Smooth muscle cell (in vitro differentiated cells): ENCODE measurements around the gene PIH1D1. TPM values are rescaled to one million over a fixed set of nuclear protein-coding genes. Genes with fewer than 3 reads are reported as not detected.
A peak's percentile ranks its signal among the peaks of the same experiment; 100 is the strongest.

Source experiments
- DNase-seq: peaks from one replicate; lab custom pipeline; 2025; ENCODE audit not compliant: unreplicated experiment; lab: John Stamatoyannopoulos, UW
- H2AFZ ChIP-seq: fragments of 200-600 bp; sonication (generic); 2 replicates; pipeline ENCODE4 v1.6.0; 2016; ENCODE audit warnings: antibody characterized with exemption, low read depth, mild to moderate bottlenecking
- H3F3A ChIP-seq: fragments of 200-600 bp; sonication (generic); 2 replicates; pipeline ENCODE4 v1.6.0; 2017; ENCODE audit warnings: antibody characterized with exemption, low read depth
- H3K27ac ChIP-seq: fragments of 200-600 bp; sonication (generic); 2 replicates; pipeline ENCODE4 v1.5.1; 2016; ENCODE audit warnings: low read depth, mild to moderate bottlenecking
- H3K27me3 ChIP-seq: fragments of 200-600 bp; sonication (generic); 2 replicates; pipeline ENCODE4 v1.6.1; 2016; ENCODE audit warnings: low read depth, mild to moderate bottlenecking
- H3K36me3 ChIP-seq: fragments of 200-600 bp; sonication (generic); 2 replicates; pipeline ENCODE4 v1.5.1; 2016; ENCODE audit warnings: low read depth
- H3K4me1 ChIP-seq: fragments of 200-600 bp; sonication (generic); 2 replicates; pipeline ENCODE4 v1.5.1; 2016; ENCODE audit warnings: low read depth
- H3K4me2 ChIP-seq: fragments of 200-600 bp; sonication (generic); 2 replicates; pipeline ENCODE4 v1.6.0; 2016; ENCODE audit warnings: mild to moderate bottlenecking
- H3K4me3 ChIP-seq: fragments of 200-600 bp; sonication (generic); 2 replicates; pipeline ENCODE4 v1.5.1; 2016; ENCODE audit warnings: mild to moderate bottlenecking
- H3K79me2 ChIP-seq: fragments of 200-600 bp; sonication (generic); 2 replicates; pipeline ENCODE4 v1.6.0; 2016; ENCODE audit warnings: low read depth, mild to moderate bottlenecking
- H3K9ac ChIP-seq: fragments of 200-600 bp; sonication (generic); 2 replicates; pipeline ENCODE4 v1.6.0; 2016; ENCODE audit warnings: low read depth
- H3K9me3 ChIP-seq: fragments of 200-600 bp; sonication (generic); replicated peaks from 2 replicates; pipeline ENCODE4 v1.5.1; 2016; ENCODE audit warnings: low read depth
- H4K20me1 ChIP-seq: fragments of 200-600 bp; sonication (generic); 2 replicates; pipeline ENCODE4 v1.6.0; 2016; ENCODE audit warnings: low read depth
- whole genome bisulfite sequencing: methylation state at CpG from one replicate; pipeline ENCODE4 v1.1.7; 2016; ENCODE audit warnings: low lambda C conversion rate; 5-methylcytosine and 5-hydroxymethylcytosine counted together
- polyA plus RNA-seq: library from polyadenylated mRNA; unstranded; fragments of >200 nt; fragmentation: Nextera tagmentation; extraction: Ambion mirVana; gene quantifications from 2 replicates; pipeline ENCODE4 v1.2.1, GENCODE V29; 2016
- total RNA-seq: library from RNA; depleted of rRNA; stranded (reverse); fragments of >200 nt; gene quantifications from 2 replicates; pipeline ENCODE4 v1.2.3, GENCODE V29; 2014
- TF ChIP-seq, protein P1 (sequence below): fragments of 200-600 bp; sonication (generic); IDR thresholded peaks from 2 replicates; pipeline ENCODE4 v1.5.1; 2017; ENCODE audit warnings: borderline replicate concordance, mild to moderate bottlenecking, antibody characterized with exemption; ENCODE audit not compliant: insufficient read depth, poor library complexity, severe bottlenecking

The PIH1D1 gene
- total RNA-seq (54.7 and 77.1 TPM in 2 replicates), polyA plus RNA-seq (84.9 and 89.8 TPM in 2 replicates)

DNA sequence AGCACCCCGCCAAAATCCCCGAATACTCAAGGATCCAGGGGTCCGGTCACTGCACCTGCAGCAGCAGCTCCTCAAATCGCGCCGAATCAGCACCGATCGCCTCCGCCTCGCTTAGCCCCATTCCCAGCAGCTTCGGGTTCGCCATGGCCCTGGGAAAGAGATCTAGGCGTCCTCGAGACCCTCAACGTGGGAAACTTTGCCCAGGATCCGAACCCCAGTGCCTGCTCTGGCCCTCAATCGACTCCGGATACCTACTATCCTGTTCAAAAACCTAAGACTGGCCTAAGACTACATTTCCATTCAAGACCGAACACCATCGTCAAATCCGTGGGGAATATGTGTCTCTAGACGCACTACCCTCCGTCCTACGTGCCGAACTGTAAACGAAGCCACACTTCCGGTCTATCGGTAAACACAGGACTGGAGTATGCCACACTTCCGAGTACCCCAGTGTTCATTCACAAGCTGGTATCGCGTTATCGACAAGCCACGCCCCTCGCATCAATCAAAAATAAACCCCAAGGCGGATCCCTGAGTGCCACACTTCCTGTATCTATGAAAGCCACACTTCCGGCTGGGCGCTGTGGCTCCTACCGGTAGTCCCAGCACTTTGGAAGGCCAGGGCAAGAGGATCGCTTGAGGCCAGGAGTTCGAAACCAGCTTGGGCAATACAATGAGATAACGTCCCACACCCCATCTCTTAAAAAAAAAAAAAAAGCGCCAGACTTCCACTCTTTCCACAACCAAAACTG is at the start of gene PIH1D1:
Gene PIH1D1 (minus strand): TSS at position 385 of the 752 bp plus-strand sequence. CDS start 240 bp downstream, at position 145.
- Histone ChIP-seq H4K20me1 (no peaks in the 10 kb centered on the region), H3K4me3 (peak within 1 kb of the TSS; percentile 86), H3F3A (no peaks in the 10 kb centered on the region), H2AFZ (peak within 1 kb of the TSS; percentile 60), H3K9me3 (no peaks in the 10 kb centered on the region), H3K36me3 (no peaks in the 10 kb centered on the region), H3K4me1 (peaks cover 13% of the 10 kb centered on the region), H3K79me2 (no peaks in the 10 kb centered on the region), H3K27ac (peak within 1 kb of the TSS; percentile 95), H3K4me2 (peak within 1 kb of the TSS; percentile 93), H3K27me3 (no peaks in the 10 kb centered on the region), H3K9ac (peak within 1 kb of the TSS; percentile 87)
- DNase-seq = peak; percentile 70
- TF ChIP-seq, protein P1, sequence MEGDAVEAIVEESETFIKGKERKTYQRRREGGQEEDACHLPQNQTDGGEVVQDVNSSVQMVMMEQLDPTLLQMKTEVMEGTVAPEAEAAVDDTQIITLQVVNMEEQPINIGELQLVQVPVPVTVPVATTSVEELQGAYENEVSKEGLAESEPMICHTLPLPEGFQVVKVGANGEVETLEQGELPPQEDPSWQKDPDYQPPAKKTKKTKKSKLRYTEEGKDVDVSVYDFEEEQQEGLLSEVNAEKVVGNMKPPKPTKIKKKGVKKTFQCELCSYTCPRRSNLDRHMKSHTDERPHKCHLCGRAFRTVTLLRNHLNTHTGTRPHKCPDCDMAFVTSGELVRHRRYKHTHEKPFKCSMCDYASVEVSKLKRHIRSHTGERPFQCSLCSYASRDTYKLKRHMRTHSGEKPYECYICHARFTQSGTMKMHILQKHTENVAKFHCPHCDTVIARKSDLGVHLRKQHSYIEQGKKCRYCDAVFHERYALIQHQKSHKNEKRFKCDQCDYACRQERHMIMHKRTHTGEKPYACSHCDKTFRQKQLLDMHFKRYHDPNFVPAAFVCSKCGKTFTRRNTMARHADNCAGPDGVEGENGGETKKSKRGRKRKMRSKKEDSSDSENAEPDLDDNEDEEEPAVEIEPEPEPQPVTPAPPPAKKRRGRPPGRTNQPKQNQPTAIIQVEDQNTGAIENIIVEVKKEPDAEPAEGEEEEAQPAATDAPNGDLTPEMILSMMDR = no peak
- 2% methylated on average over 42 of the region's 42 CpGs for WGBS

DNA sequence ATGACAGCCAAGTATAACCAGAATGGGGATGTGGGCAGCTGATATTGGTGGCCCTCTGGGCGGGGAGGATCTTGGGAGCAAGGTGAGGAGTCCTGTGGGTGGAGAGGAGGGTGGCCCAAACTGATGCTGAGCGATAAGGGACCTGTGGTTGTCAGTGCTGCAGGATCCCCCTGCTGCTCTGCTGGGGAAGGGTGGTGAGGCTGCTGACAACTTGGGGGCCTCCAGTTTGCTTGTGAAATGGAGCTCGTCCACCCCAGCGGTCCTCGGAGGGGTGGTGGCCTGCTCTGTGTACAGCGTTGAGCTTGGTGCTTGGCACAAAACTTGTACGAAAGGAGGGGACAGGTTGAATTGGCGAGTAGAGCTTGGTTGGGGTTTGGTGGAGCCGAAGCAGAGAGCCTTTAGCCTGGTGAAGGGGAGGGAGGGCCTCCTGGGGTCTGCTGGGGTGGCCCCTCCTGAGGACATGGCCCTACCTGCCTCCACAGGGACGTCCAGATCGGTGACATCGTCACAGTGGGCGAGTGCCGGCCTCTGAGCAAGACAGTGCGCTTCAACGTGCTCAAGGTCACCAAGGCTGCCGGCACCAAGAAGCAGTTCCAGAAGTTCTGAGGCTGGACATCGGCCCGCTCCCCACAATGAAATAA is 47.5 kb upstream of the PIH1D1 start:
- Histone ChIP-seq H3K79me2 (peaks cover 24% of the 10 kb centered on the region), H3K9me3 (no peaks in the 10 kb centered on the region), H3K27me3 (no peaks in the 10 kb centered on the region), H3K9ac (no peak overlapping the region), H4K20me1 (peaks cover 36% of the 10 kb centered on the region), H2AFZ (no peak overlapping the region), H3K4me2 (peak overlapping the region; percentile 97), H3K4me1 (peaks cover 20% of the 10 kb centered on the region), H3K4me3 (no peak overlapping the region), H3K36me3 (peaks cover 5% of the 10 kb centered on the region), H3K27ac (no peak overlapping the region), H3F3A (peaks cover 25% of the 10 kb centered on the region)
- WGBS = 93% methylated on average over 19 of the region's 19 CpGs
- DNase-seq = no peak
- TF ChIP-seq, protein P1 = no peak

DNA sequence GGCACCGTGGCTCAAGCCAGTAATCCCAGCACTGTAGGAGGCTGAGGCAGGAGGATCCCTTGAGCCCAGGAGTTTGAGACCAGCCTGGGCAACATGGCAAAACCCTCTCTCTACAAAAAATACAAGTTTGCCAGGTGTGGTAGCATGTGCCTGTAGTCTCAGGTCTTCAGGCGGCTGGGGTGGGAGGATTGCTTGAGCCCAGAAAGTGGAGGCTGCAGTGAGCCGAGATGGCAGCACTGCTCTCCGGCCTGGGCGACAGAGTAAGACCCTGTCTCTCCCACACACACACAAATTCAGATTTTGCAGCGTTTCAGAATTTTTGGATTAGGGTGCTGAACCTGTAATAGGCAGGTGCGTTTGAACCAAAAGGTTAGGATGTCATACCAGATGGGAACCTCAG is 46.9 kb upstream of the PIH1D1 start:
- DNase-seq = no peak
- H3K4me2 ChIP-seq = peak overlapping the region; percentile 97
- peaks cover 5% of the 10 kb centered on the region for H3K36me3 ChIP-seq
- no peaks in the 10 kb centered on the region for H3K9me3 ChIP-seq
- no peak overlapping the region for H2AFZ ChIP-seq
- H3K4me1 ChIP-seq = peaks cover 19% of the 10 kb centered on the region
- peaks cover 24% of the 10 kb centered on the region for H3K79me2 ChIP-seq
- TF ChIP-seq, protein P1 = no peak
- no peak overlapping the region for H3K27ac ChIP-seq
- no peaks in the 10 kb centered on the region for H3K27me3 ChIP-seq
- H3K4me3 ChIP-seq = no peak overlapping the region
- peak overlapping the region; percentile 98 for H3K9ac ChIP-seq
- H4K20me1 ChIP-seq = peaks cover 36% of the 10 kb centered on the region
- peaks cover 26% of the 10 kb centered on the region for H3F3A ChIP-seq
- WGBS = 94% methylated on average over 7 of the region's 7 CpGs

DNA sequence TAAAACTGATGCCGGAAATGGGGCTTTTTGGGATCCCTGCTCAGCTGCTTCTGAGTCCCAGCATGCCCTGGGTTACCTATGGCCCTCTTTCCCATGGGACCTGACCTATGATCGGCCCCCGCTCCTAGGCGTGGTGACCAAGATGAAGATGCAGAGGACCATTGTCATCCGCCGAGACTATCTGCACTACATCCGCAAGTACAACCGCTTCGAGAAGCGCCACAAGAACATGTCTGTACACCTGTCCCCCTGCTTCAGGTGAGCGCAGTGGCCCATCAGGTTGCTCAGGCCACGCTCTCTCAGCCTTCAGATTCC is 46.1 kb upstream of the PIH1D1 start:
- H3K4me1 ChIP-seq = peaks cover 15% of the 10 kb centered on the region
- H3F3A ChIP-seq = peaks cover 33% of the 10 kb centered on the region
- no peaks in the 10 kb centered on the region for H3K27me3 ChIP-seq
- H4K20me1 ChIP-seq = peaks cover 36% of the 10 kb centered on the region
- peaks cover 5% of the 10 kb centered on the region for H3K36me3 ChIP-seq
- TF ChIP-seq, protein P1 = no peak
- H3K9me3 ChIP-seq = no peaks in the 10 kb centered on the region
- H3K27ac ChIP-seq = no peak overlapping the region
- peak overlapping the region; percentile 97 for H3K4me2 ChIP-seq
- H3K9ac ChIP-seq = peak overlapping the region; percentile 98
- peaks cover 24% of the 10 kb centered on the region for H3K79me2 ChIP-seq
- no peak overlapping the region for H2AFZ ChIP-seq
- no peak for DNase-seq
- peak overlapping the region; percentile 95 for H3K4me3 ChIP-seq
- 94% methylated on average over 12 of the region's 12 CpGs for WGBS
